Mesodermal cell (in vitro differentiated cells): Measurements from ENCODE around the gene SLIT3.

Source experiments
- H3K27ac ChIP-seq: 2 replicates; pipeline ENCODE4 v1.7.0; 2013; ENCODE audit warnings: mild to moderate bottlenecking, low read depth, low read length, moderate library complexity; ENCODE audit not compliant: severe bottlenecking
- H3K36me3 ChIP-seq: 2 replicates; pipeline ENCODE4 v1.7.1; 2013; ENCODE audit warnings: mild to moderate bottlenecking, low read length, moderate library complexity; ENCODE audit not compliant: control insufficient read depth, insufficient read depth
- H3K4me1 ChIP-seq: one replicate; pipeline ENCODE4 v1.7.1; 2013; ENCODE audit warnings: mild to moderate bottlenecking, low read length; ENCODE audit not compliant: insufficient read depth, control insufficient read depth, poor library complexity, severe bottlenecking
- H3K4me3 ChIP-seq: 2 replicates; pipeline ENCODE4 v1.7.0; 2013; ENCODE audit warnings: low read length, control low read depth, mild to moderate bottlenecking; ENCODE audit not compliant: insufficient read depth, poor library complexity, severe bottlenecking; ENCODE audit errors: extremely low read depth
- H3K9me3 ChIP-seq: 2 replicates; pipeline ENCODE4 v1.7.1; 2013; ENCODE audit warnings: mild to moderate bottlenecking, low read length, moderate library complexity; ENCODE audit not compliant: control insufficient read depth
- WGBS, 2 experiments: methylation state at CpG; one replicate each; pipeline ENCODE4 v1.1.5; 2013; ENCODE audit warnings: missing lambda C conversion rate in 2 of 2; ENCODE audit not compliant: insufficient coverage in 2 of 2; 5-methylcytosine and 5-hydroxymethylcytosine counted together

The SLIT3 gene

GRCh38 chr5:168676501-168676900 is 624.4 kb downstream of the SLIT3 start:
- no peak overlapping the region for H3K27ac ChIP-seq
- WGBS, 2 experiments, result 67 to 83% methylated on average over 3 of the region's 4 CpGs

GRCh38 chr5:168675883-168676408 is 625.0 kb downstream of the SLIT3 start:
- WGBS, 2 experiments, result no CpG with 5 or more reads among the region's 2 CpGs
- Histone ChIP-seq H3K36me3 (no peaks in the 10 kb centered on the region), H3K27ac (no peak overlapping the region), H3K9me3 (no peaks in the 10 kb centered on the region), H3K4me3 (no peak overlapping the region), H3K4me1 (no peaks in the 10 kb centered on the region)

More at GRCh38 chr5:168676501-168676900, 624.4 kb downstream of the SLIT3 start:
- H3K9me3 ChIP-seq, result no peaks in the 10 kb centered on the region
- no peaks in the 10 kb centered on the region for H3K36me3 ChIP-seq
- H3K4me3 ChIP-seq, result no peak overlapping the region
- H3K4me1 ChIP-seq, result peaks cover 5% of the 10 kb centered on the region

GRCh38 chr5:168674893-168675482 is 626.0 kb downstream of the SLIT3 start:
- Histone ChIP-seq H3K27ac (no peak overlapping the region), H3K36me3 (peaks cover 3% of the 10 kb centered on the region), H3K4me1 (no peaks in the 10 kb centered on the region), H3K4me3 (no peak overlapping the region), H3K9me3 (no peaks in the 10 kb centered on the region)
- 80 to 82% methylated on average over 4 of the region's 5 CpGs for WGBS, 2 experiments

GRCh38 chr5:168672888-168673287 is 628.1 kb downstream of the SLIT3 start:
- whole genome bisulfite sequencing, 2 experiments, result 78 to 95% methylated on average over 2 of the region's 4 CpGs
- H3K36me3 ChIP-seq, result peaks cover 13% of the 10 kb centered on the region

GRCh38 chr5:168672016-168672415 is 628.9 kb downstream of the SLIT3 start:
- 89 to 93% methylated on average over 2 to 3 of the region's 6 CpGs for WGBS, 2 experiments
- Histone ChIP-seq H3K4me1 (no peaks in the 10 kb centered on the region), H3K36me3 (peaks cover 13% of the 10 kb centered on the region), H3K9me3 (no peaks in the 10 kb centered on the region), H3K27ac (no peak overlapping the region), H3K4me3 (no peak overlapping the region)

More at GRCh38 chr5:168672888-168673287, 628.1 kb downstream of the SLIT3 start:
- no peaks in the 10 kb centered on the region for H3K9me3 ChIP-seq
- H3K4me3 ChIP-seq, result no peak overlapping the region
- no peaks in the 10 kb centered on the region for H3K4me1 ChIP-seq
- H3K27ac ChIP-seq, result no peak overlapping the region

GRCh38 chr5:168670881-168671575 is 629.9 kb downstream of the SLIT3 start:
- WGBS, 2 experiments, result 77 to 78% methylated on average over 18 to 21 of the region's 22 CpGs
- no peak overlapping the region for H3K27ac ChIP-seq
- H3K9me3 ChIP-seq, result no peaks in the 10 kb centered on the region
- no peaks in the 10 kb centered on the region for H3K4me1 ChIP-seq
- peaks cover 13% of the 10 kb centered on the region for H3K36me3 ChIP-seq
- no peak overlapping the region for H3K4me3 ChIP-seq

- H3K4me3 ChIP-seq, result no peak overlapping the region
- H3K27ac ChIP-seq, result no peak overlapping the region
- WGBS, 2 experiments, result 94 to 97% methylated on average over 4 to 6 of the region's 6 CpGs
- H3K9me3 ChIP-seq, result no peaks in the 10 kb centered on the region
- no peaks in the 10 kb centered on the region for H3K4me1 ChIP-seq
- H3K36me3 ChIP-seq, result peaks cover 13% of the 10 kb centered on the region
These were observed 631.1 kb downstream of the SLIT3 start for GRCh38 chr5:168669668-168670378.

- H3K4me1 ChIP-seq, result no peaks in the 10 kb centered on the region
- no peak overlapping the region for H3K27ac ChIP-seq
- peaks cover 13% of the 10 kb centered on the region for H3K36me3 ChIP-seq
- H3K9me3 ChIP-seq, result no peaks in the 10 kb centered on the region
- no peak overlapping the region for H3K4me3 ChIP-seq
- 93 to 100% methylated on average over 4 of the region's 4 CpGs for WGBS, 2 experiments
These were observed 631.8 kb downstream of the SLIT3 start for GRCh38 chr5:168669156-168669555.

GRCh38 chr5:168668078-168668477 is 632.9 kb downstream of the SLIT3 start:
- no peaks in the 10 kb centered on the region for H3K4me1 ChIP-seq
- H3K27ac ChIP-seq, result no peak overlapping the region

GRCh38 chr5:168667301-168667840 is 633.6 kb downstream of the SLIT3 start:
- H3K36me3 ChIP-seq, result peaks cover 13% of the 10 kb centered on the region
- WGBS, 2 experiments, result 67 to 82% methylated on average over 2 to 3 of the region's 4 CpGs
- H3K4me1 ChIP-seq, result no peaks in the 10 kb centered on the region
- H3K27ac ChIP-seq, result no peak overlapping the region
- no peaks in the 10 kb centered on the region for H3K9me3 ChIP-seq
- no peak overlapping the region for H3K4me3 ChIP-seq

More at GRCh38 chr5:168668078-168668477, 632.9 kb downstream of the SLIT3 start:
- Histone ChIP-seq H3K9me3 (no peaks in the 10 kb centered on the region), H3K4me3 (no peak overlapping the region), H3K36me3 (peaks cover 13% of the 10 kb centered on the region)
- WGBS, 2 experiments, result 100% methylated on average over 1 of the region's 1 CpG
